HepG2 (cell line): Measurements from ENCODE around the gene SERPINE3. TPM values are rescaled to one million over a fixed set of nuclear protein-coding genes. Genes with fewer than 3 reads are reported as not detected.

ENCODE experiments used
- ATAC-seq: fragments of 200-7000 bp; cut with Tn5 transposase; 3 replicates; pipeline ENCODE4 v1.9.1; 2020; ENCODE audit warnings: mild to moderate bottlenecking, moderate library complexity
- BruUV-seq: library from RNA; stranded (reverse); fragments of 400-500 nt; replicated peaks from 2 replicates; lab custom pipeline; 2021; lab: Mats Ljungman, UMichigan
- CTCF ChIA-PET: fragments of 300-600 bp; formaldehyde crosslinking; extraction: SDS; loops from one replicate; lab custom pipeline; 2021; ENCODE audit warnings: low total read pairs, inconsistent platforms, low intra/inter-chr PET ratio; lab: Yijun Ruan, JAX
- POLR2A ChIA-PET: fragments of 350-600 bp; sonication (Branson Sonifier 250); formaldehyde crosslinking; loops from one replicate; lab custom pipeline; 2020; ENCODE audit warnings: antibody characterized with exemption, inconsistent platforms; lab: Yijun Ruan, JAX
- DNase-seq: peaks from one replicate; pipeline ENCODE4 v3.0.0-alpha.2; 2015; ENCODE audit warnings: low spot score
- FAIRE-seq: peaks from 3 replicates; lab custom pipeline; 2011; peaks lifted over from hg19 to GRCh38; lab: Jason Lieb, UNC
- H2AFZ ChIP-seq: one replicate; pipeline ENCODE4 v1.6.1; 2011; ENCODE audit warnings: low read length, inconsistent platforms
- H3K27ac ChIP-seq: fragments of 300-600 bp; 3 replicates; pipeline ENCODE4 v1.8.0; 2011; ENCODE audit warnings: mixed run types, mild to moderate bottlenecking, mixed read lengths, low read length, inconsistent platforms; ENCODE audit not compliant: insufficient read depth; ENCODE audit errors: extremely low read length
- H3K27me3 ChIP-seq, 2 experiments: fragments of 200-600 bp in 1 of 2; 2 replicates in 1 of 2; 3 replicates in 1 of 2; pipeline versions ENCODE4 v1.6.0 to v1.8.0; 2011; ENCODE audit warnings: low read length in 2 of 2, mild to moderate bottlenecking in 2 of 2, moderate library complexity in 2 of 2, inconsistent platforms in 1 of 2; ENCODE audit not compliant: insufficient read depth in 2 of 2, control insufficient read depth in 1 of 2
- H3K36me3 ChIP-seq, 2 experiments: fragments of 200-600 bp in 1 of 2; replicated peaks in 1 of 2; 2 replicates in 1 of 2; 3 replicates in 1 of 2; pipeline versions ENCODE4 v1.5.1 to v1.8.0; 2011; ENCODE audit warnings: low read length in 2 of 2, inconsistent platforms in 1 of 2; ENCODE audit not compliant: insufficient read depth in 2 of 2, control insufficient read depth in 1 of 2
- H3K4me1 ChIP-seq: 2 replicates; pipeline ENCODE4 v1.5.1; 2012; ENCODE audit warnings: low read length, inconsistent platforms; ENCODE audit not compliant: insufficient read depth
- H3K4me2 ChIP-seq: 2 replicates; pipeline ENCODE4 v1.6.0; 2011; ENCODE audit warnings: low read depth, low read length, inconsistent platforms
- H3K4me3 ChIP-seq, 3 experiments: fragments of 200-600 bp in 1 of 3; sonication (generic), shearing (Covaris generic) in 1 of 3; replicated peaks in 1 of 3; 2 replicates each; pipeline ENCODE4 v1.5.1; 2011 to 2016; ENCODE audit warnings: low read length in 3 of 3, inconsistent platforms in 2 of 3, low read depth in 2 of 3, mild to moderate bottlenecking in 2 of 3, control low read depth in 1 of 3, mixed read lengths in 1 of 3; ENCODE audit not compliant: insufficient read depth in 1 of 3
- H3K79me2 ChIP-seq: one replicate; pipeline ENCODE4 v1.6.1; 2011; ENCODE audit warnings: low read length, inconsistent platforms; ENCODE audit not compliant: insufficient read depth
- H3K9ac ChIP-seq: 2 replicates; pipeline ENCODE4 v1.6.0; 2011; ENCODE audit warnings: mild to moderate bottlenecking, low read depth, low read length, inconsistent platforms; ENCODE audit not compliant: insufficient read depth
- H3K9me3 ChIP-seq: 2 replicates; pipeline ENCODE4 v1.5.1; 2012; ENCODE audit warnings: mild to moderate bottlenecking, low read length
- H4K20me1 ChIP-seq: 2 replicates; pipeline ENCODE4 v1.6.0; 2011; ENCODE audit warnings: inconsistent platforms, mild to moderate bottlenecking, low read length, moderate library complexity; ENCODE audit not compliant: insufficient read depth
- IRF1 ChIP-seq: sonication (generic); formaldehyde crosslinking; IDR thresholded peaks from 2 replicates; pipeline ENCODE4 v1.4.0; 2020; ENCODE audit warnings: low read depth, mild to moderate bottlenecking, missing genetic modification reagents
- MIER2 ChIP-seq: IDR thresholded peaks from 2 replicates; pipeline ENCODE4 v1.6.1; 2016; ENCODE audit warnings: missing biosample characterization, missing genetic modification reagents
- NONO ChIP-seq, 2 experiments: fragments of 450-650 bp in 1 of 2; sonication (generic) in 1 of 2; formaldehyde crosslinking in 1 of 2; IDR thresholded peaks in 1 of 2; conservative IDR thresholded peaks in 1 of 2; 2 replicates each; pipeline versions ENCODE4 v1.6.1 to v1.8.0; 2017 to 2022; ENCODE audit warnings: mild to moderate bottlenecking in 1 of 2, missing genetic modification reagents in 1 of 2, moderate library complexity in 1 of 2
- POLR2G ChIP-seq: fragments of 200-400 bp; formaldehyde crosslinking; IDR thresholded peaks from 2 replicates; pipeline ENCODE4 v1.6.1; 2018; ENCODE audit warnings: mild to moderate bottlenecking, low read depth, low read length, moderate library complexity
- SIN3A ChIP-seq: IDR thresholded peaks from 2 replicates; pipeline ENCODE4 v1.6.1; 2011; ENCODE audit warnings: low read depth, mild to moderate bottlenecking, control low read depth, low read length, borderline replicate concordance
- THRA ChIP-seq: sonication (generic); formaldehyde crosslinking; IDR thresholded peaks from 2 replicates; pipeline ENCODE4 v1.4.0; 2020; ENCODE audit warnings: missing genetic modification reagents, borderline replicate concordance
- ZHX1 ChIP-seq: sonication (generic); formaldehyde crosslinking; IDR thresholded peaks from 2 replicates; pipeline ENCODE4 v1.8.1; 2022; ENCODE audit warnings: low read depth, mild to moderate bottlenecking, missing genetic modification reagents
- ZNF10 ChIP-seq: sonication (generic); formaldehyde crosslinking; IDR thresholded peaks from 2 replicates; pipeline ENCODE4 v1.4.0; 2020; ENCODE audit warnings: mild to moderate bottlenecking, low read depth, missing genetic modification reagents, borderline replicate concordance
- ZNF234 ChIP-seq: sonication (generic); formaldehyde crosslinking; conservative IDR thresholded peaks from 2 replicates; pipeline ENCODE4 v1.5.1; 2020; ENCODE audit warnings: mild to moderate bottlenecking, missing genetic modification reagents
- ZNF496 ChIP-seq: sonication (generic); formaldehyde crosslinking; IDR thresholded peaks from 2 replicates; pipeline ENCODE4 v1.8.1; 2023; ENCODE audit warnings: mild to moderate bottlenecking, moderate library complexity, missing genetic modification reagents; ENCODE audit not compliant: insufficient replicate concordance
- WGBS: methylation state at CpG from one replicate; pipeline ENCODE4 v1.1.6; 2017; ENCODE audit warnings: low lambda C conversion rate; 5-methylcytosine and 5-hydroxymethylcytosine counted together
- in situ Hi-C: cut with HindIII; loops from 2 replicates; pipeline ENCODE4 v1.10.0; 2017; ENCODE audit warnings: low pct_unique_long_range_greater_than_20kb; ENCODE audit not compliant: extremely low pct_ligation_motif_present
- intact Hi-C: fragments of 100-400 bp; cut with micrococcal nuclease; formaldehyde crosslinking; loops from one replicate; pipeline ENCODE4 v1.10.0; 2022; ENCODE audit not compliant: unreplicated experiment
- polyA plus RNA-seq, 8 experiments: library from polyadenylated mRNA; depleted of rRNA in 3 of 8; stranded (reverse) in 7 of 8; unstranded in 1 of 8; fragments of >200 nt; fragmentation: Illumina TruSeq in 4 of 8; extraction: Trizol in 4 of 8; gene quantifications; 2 replicates each; pipeline versions ENCODE4 v1.2.1 to v1.2.3, GENCODE V29; 2011 to 2016; ENCODE audit warnings: low read depth in 4 of 8, missing spikeins in 1 of 8, mixed read lengths in 1 of 8; ENCODE audit not compliant: insufficient read depth in 1 of 8
- total RNA-seq, 5 experiments: library from RNA; depleted of rRNA; stranded (reverse); fragments of >200 nt; fragmentation: Illumina TruSeq; extraction: Trizol; gene quantifications; 2 replicates each; pipeline ENCODE4 v1.2.3, GENCODE V29; 2016; ENCODE audit warnings: low read depth in 1 of 5

The SERPINE3 gene
- total and polyA plus RNA-seq, 2 of the 13 experiments (the other 11 are each of a cell fraction or from before 2014, with no cell fraction given): not detected

GRCh38 chr13:51328488-51328887, 11.0 kb upstream of the SERPINE3 start:
- no peak for FAIRE-seq
- no peak for TF ChIP-seq SIN3A
- no peak for TF ChIP-seq ZNF234 (CRISPR knock-in tag)
- no peak for TF ChIP-seq POLR2G
- no peak for TF ChIP-seq THRA (CRISPR knock-in tag)
- TF ChIP-seq MIER2 (CRISPR knock-in tag): no peak
- TF ChIP-seq IRF1 (CRISPR knock-in tag): no peak
- TF ChIP-seq NONO (IDR thresholded peaks at IDR 0.05): no peak
- TF ChIP-seq NONO (CRISPR knock-in tag; conservative IDR thresholded peaks at IDR 0.05): no peak
- no peak for TF ChIP-seq ZNF10 (CRISPR knock-in tag)
- TF ChIP-seq ZHX1 (CRISPR knock-in tag): no peak
- no peak for TF ChIP-seq ZNF496 (CRISPR knock-in tag)

More at GRCh38 chr13:51328488-51328887, 11.0 kb upstream of the SERPINE3 start:
- no peak overlapping the region for H3K9ac ChIP-seq
- no peak overlapping the region for H3K27ac ChIP-seq
- H2AFZ ChIP-seq: no peak overlapping the region
- 32% methylated on average over 6 of the region's 6 CpGs for WGBS
- DNase-seq: no peak
- no peaks in the 10 kb centered on the region for H3K4me1 ChIP-seq
- H3K4me3 ChIP-seq: no peak overlapping the region
- no peak; the same call in 2 of the 3 replicates for ATAC-seq
- no peaks in the 10 kb centered on the region for H3K36me3 ChIP-seq
- intact Hi-C loops: no loop called here
- no peaks in the 10 kb centered on the region for H3K79me2 ChIP-seq
- BruUV-seq: no TSS peak
- CTCF ChIA-PET: no interaction called here
- no peaks in the 10 kb centered on the region for H3K27me3 ChIP-seq
- in situ Hi-C loops: no loop called here
- no peaks in the 10 kb centered on the region for H3K9me3 ChIP-seq
- POLR2A ChIA-PET: no interaction called here
- no peak overlapping the region for H3K4me2 ChIP-seq
- no peaks in the 10 kb centered on the region for H4K20me1 ChIP-seq
